Measurements from ENCODE around the gene CLDND1.

The CLDND1 gene

GRCh38 chr3:98532275-98532637 lies 9.6 kb upstream of the CLDND1 start (continued):
- no peak for TF ChIP-seq ESRRG (CRISPR knock-in tag; IDR thresholded peaks at IDR 0.05)
- no peak for TF ChIP-seq ZFP30 (CRISPR knock-in tag; IDR thresholded peaks at IDR 0.05)
- TF ChIP-seq RARB (CRISPR knock-in tag; IDR thresholded peaks at IDR 0.05) = no peak

GRCh38 chr3:98531622-98532274 lies 9.0 kb upstream of the CLDND1 start, which contains the start of gene GPR15:
Gene GPR15 (plus strand): TSS chr3:98531978. CDS start chr3:98532034, 56 bp downstream.
- no peak for TF ChIP-seq ZNF565 (CRISPR knock-in tag; conservative IDR thresholded peaks at IDR 0.05; ENCODE audit: low read depth)
- no peak for TF ChIP-seq ZC3H10 (CRISPR knock-in tag; IDR thresholded peaks at IDR 0.05)
- TF ChIP-seq ZFP3 (CRISPR knock-in tag; IDR thresholded peaks at IDR 0.05) = no peak
- no peak for TF ChIP-seq ZNF8 (CRISPR knock-in tag; IDR thresholded peaks at IDR 0.05)
- TF ChIP-seq ZFP30 (CRISPR knock-in tag; IDR thresholded peaks at IDR 0.05) = no peak
- no peak for ATAC-seq

DNA sequence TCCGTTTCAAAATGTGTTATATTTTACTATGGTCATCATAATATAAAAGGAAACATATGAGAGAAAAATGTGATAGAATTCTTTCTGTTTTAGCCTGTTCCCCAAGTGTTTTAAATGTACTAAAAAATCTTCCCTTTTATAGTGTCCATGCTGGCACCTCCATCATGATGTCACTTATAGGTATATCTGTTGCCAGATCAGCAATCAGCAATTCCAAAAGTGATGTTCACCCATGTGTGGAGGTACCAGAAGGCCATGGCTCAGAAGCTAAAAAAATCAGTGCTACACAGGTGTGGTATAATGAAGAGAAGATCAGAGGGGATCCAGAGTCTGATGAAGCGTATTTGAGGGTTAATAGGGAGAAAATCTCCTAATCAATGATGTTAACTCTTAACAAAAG lies 8.0 kb upstream of the CLDND1 start:
- ATAC-seq = no peak
- TF ChIP-seq ZC3H10 (CRISPR knock-in tag; IDR thresholded peaks at IDR 0.05) (no peak), PPARA (CRISPR knock-in tag; IDR thresholded peaks at IDR 0.05; ENCODE audit: borderline replicate concordance) (no peak), TSHZ2 (CRISPR knock-in tag; IDR thresholded peaks at IDR 0.05) (no peak), SNAI2 (CRISPR knock-in tag; IDR thresholded peaks at IDR 0.05) (no peak), GLIS3 (CRISPR knock-in tag; IDR thresholded peaks at IDR 0.05) (no peak), ZNF8 (CRISPR knock-in tag; IDR thresholded peaks at IDR 0.05) (no peak), CREB5 (CRISPR knock-in tag; IDR thresholded peaks at IDR 0.05; ENCODE audit: low read depth) (no peak), ZNF70 (CRISPR knock-in tag; IDR thresholded peaks at IDR 0.05) (no peak), OSR1 (CRISPR knock-in tag; IDR thresholded peaks at IDR 0.05) (no peak), ZNF565 (CRISPR knock-in tag; conservative IDR thresholded peaks at IDR 0.05; ENCODE audit: low read depth) (no peak), TCF4 (CRISPR knock-in tag; IDR thresholded peaks at IDR 0.05; ENCODE audit: borderline replicate concordance) (no peak), ISL1 (CRISPR knock-in tag; IDR thresholded peaks at IDR 0.05) (no peak), TOX (CRISPR knock-in tag; IDR thresholded peaks at IDR 0.05; ENCODE audit: borderline replicate concordance) (no peak), ARNTL (CRISPR knock-in tag; IDR thresholded peaks at IDR 0.05; ENCODE audit: borderline replicate concordance, low read depth) (no peak)

GRCh38 chr3:98529856-98530459 lies 7.3 kb upstream of the CLDND1 start:
- TF ChIP-seq PPARA (CRISPR knock-in tag; IDR thresholded peaks at IDR 0.05; ENCODE audit: borderline replicate concordance) (no peak), RARB (CRISPR knock-in tag; IDR thresholded peaks at IDR 0.05) (no peak), ZFP30 (CRISPR knock-in tag; IDR thresholded peaks at IDR 0.05) (no peak), ISL1 (CRISPR knock-in tag; IDR thresholded peaks at IDR 0.05) (no peak), GLIS3 (CRISPR knock-in tag; IDR thresholded peaks at IDR 0.05) (no peak), CSRNP3 (CRISPR knock-in tag; IDR thresholded peaks at IDR 0.05) (no peak)
- no peak for ATAC-seq

DNA sequence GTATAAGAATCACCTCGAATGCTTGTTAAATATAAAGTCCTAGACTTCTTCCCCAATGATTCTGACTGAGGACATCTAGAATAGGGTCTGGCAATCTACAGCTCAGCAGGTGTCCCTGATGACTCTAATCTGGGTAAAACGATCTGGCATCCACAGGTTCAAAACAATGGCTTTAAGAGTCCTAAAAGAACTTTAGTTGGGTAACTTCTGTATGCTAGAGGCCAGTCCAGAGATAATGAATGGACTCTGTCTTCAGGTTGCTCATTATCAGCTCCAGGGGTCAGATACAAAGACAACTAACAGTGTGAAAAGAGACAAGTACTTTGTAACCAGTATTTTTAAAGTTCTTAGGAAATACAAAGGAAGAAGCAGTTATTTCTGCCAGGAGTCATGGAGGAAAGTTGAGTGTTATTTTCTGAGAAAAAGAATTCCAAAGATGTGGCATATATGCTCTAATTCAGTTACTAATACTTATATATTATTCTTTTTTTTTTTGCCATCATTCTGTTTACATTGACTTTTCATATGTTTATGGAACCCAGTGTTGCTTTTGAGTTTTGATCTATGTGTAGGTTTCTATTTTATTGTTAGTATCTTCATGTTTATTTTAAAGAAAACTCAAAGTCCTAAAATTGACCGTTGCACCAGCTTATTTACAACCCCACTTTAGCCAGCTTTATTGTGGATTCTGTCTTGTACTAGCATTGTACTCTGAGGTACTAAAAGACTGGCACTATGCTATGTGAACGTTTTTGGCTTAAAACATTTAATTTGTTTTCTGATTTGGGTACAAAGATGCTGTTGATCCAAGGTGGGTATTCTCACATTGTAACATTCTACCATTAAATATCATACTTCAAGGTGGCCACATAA lies 6.0 kb upstream of the CLDND1 start:
- ATAC-seq = no peak
- TF ChIP-seq POU6F1 (CRISPR knock-in tag; IDR thresholded peaks at IDR 0.05; ENCODE audit: borderline replicate concordance, low read depth) = no peak
- TF ChIP-seq SNAI2 (CRISPR knock-in tag; IDR thresholded peaks at IDR 0.05) = no peak
- no peak for TF ChIP-seq PPARA (CRISPR knock-in tag; IDR thresholded peaks at IDR 0.05; ENCODE audit: borderline replicate concordance)
- no peak for TF ChIP-seq ZFP3 (CRISPR knock-in tag; IDR thresholded peaks at IDR 0.05)
- TF ChIP-seq OSR1 (CRISPR knock-in tag; IDR thresholded peaks at IDR 0.05) = no peak
- TF ChIP-seq ARNTL (CRISPR knock-in tag; IDR thresholded peaks at IDR 0.05; ENCODE audit: borderline replicate concordance, low read depth) = no peak
- no peak for TF ChIP-seq TSHZ2 (CRISPR knock-in tag; IDR thresholded peaks at IDR 0.05)

All from SK-N-SH treated with all-trans-retinoic acid at 6 μM for 48 hours (cell line).